Tibial nerve (tissue), 4 donors: ENCODE results near the gene RASL10B.

ENCODE experiments used
- CTCF ChIP-seq, 5 experiments: fragments of 200-600 bp in 3 of 5; fragments of 450-650 bp in 2 of 5; sonication (generic) in 3 of 5; IDR thresholded peaks; one replicate each; pipeline ENCODE4 v1.5.1; 2016 to 2019; ENCODE audit warnings: antibody characterized with exemption in 5 of 5, mild to moderate bottlenecking in 3 of 5, moderate library complexity in 2 of 5
- EP300 ChIP-seq, 2 donors: sonication (generic); formaldehyde crosslinking; IDR thresholded peaks; one replicate each; pipeline ENCODE4 v1.6.1; 2017; ENCODE audit warnings: antibody characterized with exemption in 2 of 2, mild to moderate bottlenecking in 1 of 2
- POLR2A ChIP-seq, 2 donors: fragments of 450-650 bp; IDR thresholded peaks; one replicate each; pipeline ENCODE4 v1.6.1; 2017; ENCODE audit warnings: antibody characterized with exemption in 2 of 2, mild to moderate bottlenecking in 2 of 2, moderate library complexity in 2 of 2

GRCh38 chr17:35744830-35745229 lies 13.4 kb downstream of the RASL10B start:
- no peak for TF ChIP-seq CTCF (IDR thresholded peaks at IDR 0.05)
- no peak for TF ChIP-seq POLR2A (IDR thresholded peaks at IDR 0.05)
- TF ChIP-seq EP300 (IDR thresholded peaks at IDR 0.05): no peak
